ENCODE measurements around the gene POLR2I.

The POLR2I gene

GRCh38 chr19:36067681-36068080, 47.0 kb downstream of the POLR2I start:
- TF ChIP-seq SPI1 (IDR thresholded peaks at IDR 0.05; ENCODE audit: low read depth, low read length): no peak
- no peak for TF ChIP-seq TAF1 (IDR thresholded peaks at IDR 0.05; ENCODE audit: low read depth, low read length)
- no peak for TF ChIP-seq POU2F2 (IDR thresholded peaks at IDR 0.05; ENCODE audit: low read depth, low read length)
- no peak for TF ChIP-seq POLR2AphosphoS5 (IDR thresholded peaks at IDR 0.05; ENCODE audit: low read depth, low read length)
- no peak for TF ChIP-seq PAX5 (IDR thresholded peaks at IDR 0.05; ENCODE audit: insufficient read depth, low read length, severe bottlenecking)
- no peak for TF ChIP-seq POLR2A (IDR thresholded peaks at IDR 0.05; ENCODE audit: low read depth, low read length)
- no peak for FAIRE-seq
- DNase-seq (ENCODE audit: insufficient read length, low spot score): no peak

DNA sequence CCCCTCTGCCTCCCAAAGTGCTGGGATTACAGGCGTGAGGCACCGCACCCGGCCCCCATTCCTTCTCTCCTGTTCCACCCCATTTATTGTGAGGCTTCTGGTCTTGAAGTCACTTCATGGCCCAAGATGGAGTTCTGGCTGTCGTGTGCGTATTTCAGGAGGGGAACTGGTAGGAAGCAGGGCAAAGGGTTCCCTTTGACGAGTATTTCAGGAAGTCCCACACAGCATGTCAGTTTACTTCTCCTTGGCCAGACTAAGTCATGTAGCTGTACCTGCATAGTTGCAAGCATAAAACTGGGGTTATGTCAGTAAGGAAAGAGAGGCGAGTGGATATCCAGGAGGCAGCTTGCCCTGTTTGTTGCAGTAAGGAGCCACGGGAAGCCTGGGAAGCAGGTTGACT, 49.8 kb downstream of the POLR2I start:
- DNase-seq (ENCODE audit: insufficient read length, low spot score): no peak
- no peak for FAIRE-seq
- no peak for TF ChIP-seq POLR2AphosphoS5 (IDR thresholded peaks at IDR 0.05; ENCODE audit: low read depth, low read length)
- TF ChIP-seq POU2F2 (IDR thresholded peaks at IDR 0.05; ENCODE audit: low read depth, low read length): no peak
- no peak for TF ChIP-seq PAX5 (IDR thresholded peaks at IDR 0.05; ENCODE audit: insufficient read depth, low read length, severe bottlenecking)
- no peak for TF ChIP-seq POLR2A (IDR thresholded peaks at IDR 0.05; ENCODE audit: low read depth, low read length)
- no peak for TF ChIP-seq SPI1 (IDR thresholded peaks at IDR 0.05; ENCODE audit: low read depth, low read length)
- TF ChIP-seq TAF1 (IDR thresholded peaks at IDR 0.05; ENCODE audit: low read depth, low read length): no peak

All from GM12891 (cell line).